NCI-H2081 (cell line): ENCODE results near the gene CUBN.

Experiments
- DNase-seq, 2 experiments: peaks; one replicate each; lab custom pipeline; 2025; lab: John Stamatoyannopoulos, UW

CUBN gene

DNA sequence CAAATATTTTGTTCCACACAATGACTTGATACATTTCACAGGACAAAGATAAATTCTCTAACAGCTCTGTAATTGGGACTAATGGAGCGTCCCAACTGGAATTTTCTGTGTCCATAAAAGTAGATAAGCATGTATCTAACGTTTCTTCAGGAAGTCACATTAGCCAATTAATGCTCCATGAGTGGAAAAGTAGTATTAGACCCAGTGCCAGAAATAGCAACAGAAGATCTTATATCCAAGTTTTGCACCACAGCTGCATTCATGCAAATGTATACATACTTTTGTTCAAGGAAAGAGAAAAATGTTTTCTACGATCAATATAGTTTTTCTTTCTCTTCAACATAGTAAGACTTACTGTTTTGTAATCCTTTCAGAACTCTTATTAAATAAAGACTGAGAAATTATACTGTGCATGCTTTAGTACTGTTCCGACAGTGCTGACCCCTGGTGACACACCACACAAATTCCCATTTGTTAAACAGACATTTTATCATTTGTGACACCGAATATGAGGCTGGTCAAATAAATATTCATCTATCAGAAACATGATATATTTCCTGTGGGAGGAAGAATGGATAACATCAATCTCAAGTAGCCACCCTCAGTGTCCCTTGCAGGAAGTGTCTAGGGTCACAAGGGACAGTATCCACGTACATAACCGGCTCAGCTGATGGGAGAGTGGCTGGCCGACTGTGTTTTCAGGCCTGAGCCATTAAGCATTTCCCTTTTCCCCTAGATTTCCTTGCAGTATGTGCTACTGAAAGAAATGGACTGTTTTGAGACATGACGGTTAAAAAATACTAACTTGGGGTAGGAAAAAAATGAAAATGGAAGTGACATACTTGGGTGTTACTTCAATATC is 210.3 kb downstream of the CUBN start:
- no peak for DNase-seq

DNA sequence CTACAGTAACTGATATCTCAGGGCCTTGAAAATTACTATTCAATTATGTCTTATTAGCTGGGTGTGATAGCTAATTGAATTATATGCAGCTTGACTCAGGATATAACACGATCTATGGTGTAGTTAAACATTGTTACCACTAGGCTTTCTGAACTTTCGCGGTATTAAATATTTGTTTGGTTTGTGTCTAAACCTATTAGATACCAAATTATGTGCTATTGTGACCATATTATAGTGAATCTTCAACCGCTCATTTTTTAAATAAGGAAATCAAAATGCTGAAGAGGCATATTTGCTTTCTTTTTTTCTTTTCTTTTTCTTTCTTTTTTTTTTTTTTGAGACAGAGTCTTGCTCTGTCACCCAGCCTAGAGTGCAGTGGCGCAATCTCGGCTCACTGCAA is 213.1 kb downstream of the CUBN start:
- DNase-seq = no peak

- DNase-seq = no peak
Observed at GRCh38 chr10:16915300-16915699, 214.3 kb downstream of the CUBN start.

GRCh38 chr10:16913266-16913665 is 216.3 kb downstream of the CUBN start:
- no peak for DNase-seq

- DNase-seq = no peak
Observed at GRCh38 chr10:16910793-16911164, 218.8 kb downstream of the CUBN start.

GRCh38 chr10:16909961-16910792 is 219.4 kb downstream of the CUBN start:
- no peak for DNase-seq

GRCh38 chr10:16909271-16909767 is 220.3 kb downstream of the CUBN start:
- no peak for DNase-seq

- DNase-seq = no peak
Observed at GRCh38 chr10:16907687-16908086, 221.9 kb downstream of the CUBN start.

GRCh38 chr10:16905320-16905719 is 224.3 kb downstream of the CUBN start:
- DNase-seq = no peak

- DNase-seq = no peak
Observed at GRCh38 chr10:16904639-16905061, 225.0 kb downstream of the CUBN start.

DNA sequence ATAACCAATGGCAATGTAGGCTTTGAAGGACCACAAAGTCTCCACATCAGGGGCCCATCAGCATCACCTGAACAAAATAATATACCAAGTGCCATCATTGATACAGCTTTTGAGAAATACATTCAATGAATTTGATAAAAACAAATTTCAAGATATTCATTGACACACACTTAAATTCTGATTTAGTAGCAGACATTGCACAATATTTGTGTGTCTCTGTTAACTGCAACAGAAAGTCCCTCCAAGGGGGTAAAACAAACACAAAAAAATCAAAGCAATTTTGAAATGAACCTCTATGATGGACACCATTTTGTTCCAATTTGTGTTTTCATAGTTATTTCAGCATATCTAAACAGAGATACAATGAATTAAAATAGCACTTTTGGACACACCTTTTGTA is 225.6 kb downstream of the CUBN start:
- no peak for DNase-seq

GRCh38 chr10:16902606-16903005 is 227.0 kb downstream of the CUBN start:
- DNase-seq = no peak

DNA sequence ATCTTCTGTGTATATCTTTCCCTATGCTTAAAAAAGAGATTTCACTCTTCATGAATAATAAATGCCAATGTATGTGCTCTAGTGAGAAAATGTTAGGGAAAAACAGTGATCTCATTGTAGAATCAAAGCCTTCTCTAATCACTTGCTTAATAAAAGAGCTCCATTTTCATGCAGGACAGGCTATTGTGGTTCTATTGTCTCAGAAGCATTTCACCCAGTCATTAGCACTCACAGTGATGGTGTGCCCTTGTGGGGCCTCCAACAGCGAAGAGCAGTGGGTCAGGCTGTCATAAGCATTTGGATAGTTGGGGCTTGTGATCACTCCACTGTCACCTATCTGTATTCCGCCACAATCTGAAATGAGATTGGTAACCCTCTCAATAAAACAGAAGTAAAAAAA is 228.5 kb downstream of the CUBN start:
- DNase-seq = no peak

DNA sequence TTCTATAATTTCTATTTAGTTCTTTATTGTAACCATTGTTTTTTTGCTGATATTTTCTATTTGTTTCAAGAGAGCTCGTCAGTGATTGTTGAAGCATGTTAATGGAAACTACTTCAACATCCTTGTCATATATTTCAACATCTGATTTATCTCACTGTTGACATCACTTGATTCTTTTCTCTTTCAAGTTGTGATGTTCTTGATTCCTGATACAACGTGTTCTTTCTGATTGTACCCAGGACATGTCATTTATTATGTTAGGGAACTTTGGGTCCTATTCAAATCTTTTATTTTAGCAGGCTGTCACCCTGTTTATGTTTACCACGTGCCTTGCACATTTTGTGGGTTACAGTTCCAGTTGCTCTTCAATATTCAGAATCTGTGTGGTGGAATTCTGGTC is 232.6 kb downstream of the CUBN start:
- DNase-seq = no peak

GRCh38 chr10:16894821-16895220 is 234.8 kb downstream of the CUBN start:
- no peak for DNase-seq

DNA sequence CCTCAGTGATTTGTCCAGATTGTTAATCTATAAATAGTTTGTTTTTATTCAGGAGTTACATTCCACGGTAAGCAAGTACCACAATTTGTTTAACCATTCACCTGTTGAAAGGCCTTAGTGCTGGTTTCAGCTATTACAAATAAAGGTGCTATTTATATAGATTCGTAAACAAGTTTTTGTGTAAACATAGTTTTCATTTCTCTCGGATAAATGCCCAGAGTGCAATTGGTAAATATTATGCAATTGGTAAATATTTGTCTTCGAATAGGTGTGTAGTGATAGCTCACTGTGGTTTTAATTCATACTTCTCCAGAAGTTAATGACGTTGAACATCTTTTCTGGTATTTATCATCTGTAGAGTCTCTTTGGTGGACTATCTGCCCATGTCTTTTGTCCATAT is 235.9 kb downstream of the CUBN start:
- peak in 1 of 2 experiments; percentile 18 for DNase-seq

GRCh38 chr10:16891375-16892313 is 238.0 kb downstream of the CUBN start:
- DNase-seq = no peak

- no peak for DNase-seq
Observed at GRCh38 chr10:16890691-16891090, 238.9 kb downstream of the CUBN start.

DNA sequence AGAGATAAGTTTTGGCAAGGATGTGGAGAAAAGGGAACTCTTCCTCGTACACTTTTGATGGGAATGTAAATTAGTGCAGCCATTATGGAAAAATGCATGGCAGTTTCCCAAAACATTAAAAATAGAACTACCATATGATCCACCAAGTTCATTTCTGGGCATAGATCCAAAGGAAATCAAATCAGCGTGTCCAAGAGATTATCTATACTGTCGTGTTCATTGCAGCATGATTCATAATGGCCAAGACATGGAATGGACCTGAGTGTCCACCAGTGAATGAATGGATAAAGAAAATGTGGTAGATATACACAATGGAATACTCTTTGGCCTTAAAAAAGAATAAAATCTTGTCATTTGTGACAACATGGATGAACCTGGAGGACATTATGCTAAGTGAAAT is 242.0 kb downstream of the CUBN start:
- DNase-seq = no peak

DNA sequence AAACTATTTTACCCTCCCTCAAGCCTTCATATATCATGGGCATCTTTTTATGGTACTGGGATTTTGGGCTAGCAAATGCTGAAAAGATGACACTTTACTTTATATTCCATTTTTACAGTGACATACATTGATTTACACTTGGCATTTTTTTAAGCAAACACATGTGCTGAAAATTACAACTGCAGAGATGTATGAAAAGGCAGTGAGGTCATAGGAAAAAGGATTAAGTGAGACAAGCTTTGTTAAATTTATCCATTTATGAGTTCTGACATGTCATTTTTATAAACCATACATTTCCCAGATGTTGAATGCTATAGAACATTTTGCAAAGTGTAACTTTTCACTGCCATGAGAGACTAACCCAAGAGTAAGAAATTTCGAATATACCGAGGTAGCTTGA is 243.6 kb downstream of the CUBN start:
- DNase-seq = no peak

- no peak for DNase-seq
Observed at GRCh38 chr10:16884497-16884896, 245.1 kb downstream of the CUBN start.

GRCh38 chr10:16883084-16883483 is 246.5 kb downstream of the CUBN start:
- DNase-seq = no peak
